HG03064 (cell line): ENCODE measurements around the gene MDFIC.

Source experiments
- ATAC-seq: cut with Tn5 transposase; IDR thresholded peaks from one replicate; pipeline ENCODE4 v1.9.1; 2021; ENCODE audit warnings: low read depth; ENCODE audit not compliant: unreplicated experiment

MDFIC gene

DNA sequence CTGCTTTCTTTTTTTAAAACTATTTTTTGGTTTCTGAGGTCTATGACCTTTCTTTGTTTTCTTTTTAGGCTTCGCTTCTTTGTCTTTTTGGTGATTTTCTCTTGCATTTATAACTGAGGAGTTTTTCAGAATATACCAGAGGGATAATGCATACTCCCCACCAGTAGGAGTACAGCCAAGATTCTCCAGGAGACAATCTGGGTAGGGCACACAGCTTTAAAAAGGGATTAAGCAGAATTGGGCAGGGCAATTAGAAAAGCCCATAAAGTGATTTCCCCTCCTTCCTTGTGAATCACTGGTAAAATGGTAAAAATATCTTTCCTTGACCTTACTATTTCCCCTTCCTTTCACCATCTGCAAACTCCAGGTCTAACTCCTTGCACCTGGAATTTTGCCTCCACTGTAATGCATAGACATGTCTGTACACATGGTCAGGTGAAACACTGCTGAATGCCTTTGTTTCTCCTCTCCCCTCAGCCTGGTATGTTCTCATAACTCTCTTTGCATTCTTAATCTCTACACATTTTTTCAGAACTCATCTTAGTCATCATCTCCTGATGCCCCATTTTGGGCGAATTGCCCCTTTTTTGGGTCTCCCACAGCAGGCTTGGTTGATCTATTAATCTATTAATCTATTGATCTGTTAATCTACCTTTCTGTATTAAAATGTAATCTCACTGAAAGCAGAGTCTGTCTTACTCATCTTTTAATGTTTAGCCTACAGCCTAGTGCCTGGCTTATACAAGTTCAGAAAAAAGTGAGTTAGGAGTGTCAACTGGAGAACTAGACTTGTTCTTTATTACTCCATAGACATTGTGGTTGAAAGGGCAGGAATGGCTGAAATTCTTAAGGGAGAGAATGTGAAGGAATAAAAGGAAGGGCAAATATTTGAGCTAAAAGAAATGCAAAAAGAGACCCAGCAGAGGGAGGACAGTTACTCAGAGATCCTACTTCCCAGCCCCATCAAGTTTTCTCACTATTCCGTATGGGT lies 64.6 kb downstream of the MDFIC start:
- no peak for ATAC-seq

DNA sequence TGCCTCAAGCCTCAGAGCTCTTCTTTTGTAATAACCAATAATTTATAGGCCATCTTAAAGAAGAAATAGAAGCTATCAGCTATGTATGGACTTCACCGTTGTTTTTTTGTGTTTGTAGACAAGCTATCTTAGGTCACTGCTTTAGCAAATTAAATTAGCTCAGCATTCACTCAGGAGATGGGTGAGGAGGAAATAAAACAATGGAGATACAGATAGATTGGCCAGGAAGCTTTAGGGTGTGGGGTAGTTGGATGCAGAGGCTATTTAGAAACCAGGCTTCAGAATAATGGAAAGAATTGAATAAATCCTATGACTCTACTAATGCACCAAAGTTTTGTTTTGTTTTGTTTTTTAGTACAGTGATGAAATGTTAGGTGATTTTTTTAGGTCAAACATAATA lies 66.1 kb downstream of the MDFIC start:
- ATAC-seq, result no peak

DNA sequence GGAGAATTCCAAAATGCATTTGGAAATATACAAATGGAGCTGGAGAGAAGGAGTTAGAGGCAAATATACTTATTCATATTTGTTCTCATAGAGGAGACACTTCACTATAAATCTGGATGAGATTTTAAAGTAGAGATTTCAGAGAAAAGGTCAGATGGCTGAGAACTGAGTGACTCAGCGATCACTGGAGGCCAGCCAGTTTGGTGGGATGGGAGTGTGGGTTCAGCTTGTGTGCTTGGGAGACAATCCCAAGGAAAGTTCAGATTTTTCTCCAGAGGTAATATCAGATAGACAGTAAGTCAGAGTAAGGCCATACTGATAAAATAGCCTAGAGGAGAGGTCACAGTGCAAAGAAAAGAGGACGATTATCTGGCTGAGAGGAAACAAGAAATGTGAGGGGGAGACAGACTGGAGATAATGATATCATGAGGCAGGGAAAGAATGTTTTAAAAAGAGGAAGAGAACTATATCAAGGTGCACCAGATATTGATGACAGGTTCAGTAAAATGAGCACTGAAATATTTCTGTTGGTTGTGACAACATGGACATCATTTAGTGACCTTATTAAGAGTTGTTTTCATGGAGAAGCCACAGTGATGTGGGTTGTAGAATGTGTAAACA lies 67.0 kb downstream of the MDFIC start:
- ATAC-seq, result no peak

DNA sequence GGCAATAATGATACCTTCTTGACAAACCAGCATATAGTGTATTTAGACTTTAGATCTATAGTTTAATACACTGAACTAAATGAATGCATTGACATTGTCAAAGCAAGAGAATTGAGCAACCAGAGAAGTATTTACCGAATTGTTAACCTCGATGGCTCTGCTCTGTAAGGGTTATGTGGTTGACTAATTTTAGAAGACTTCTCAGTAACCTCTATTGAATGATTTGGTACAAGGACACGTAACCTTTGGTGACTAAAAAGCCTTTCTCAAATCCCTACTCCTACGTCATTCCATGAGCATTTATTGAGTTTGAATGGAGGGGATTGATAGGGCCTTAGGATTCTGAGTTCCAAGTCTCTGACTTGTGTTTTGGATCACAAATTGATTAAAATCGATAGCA lies 67.6 kb downstream of the MDFIC start:
- no peak for ATAC-seq

DNA sequence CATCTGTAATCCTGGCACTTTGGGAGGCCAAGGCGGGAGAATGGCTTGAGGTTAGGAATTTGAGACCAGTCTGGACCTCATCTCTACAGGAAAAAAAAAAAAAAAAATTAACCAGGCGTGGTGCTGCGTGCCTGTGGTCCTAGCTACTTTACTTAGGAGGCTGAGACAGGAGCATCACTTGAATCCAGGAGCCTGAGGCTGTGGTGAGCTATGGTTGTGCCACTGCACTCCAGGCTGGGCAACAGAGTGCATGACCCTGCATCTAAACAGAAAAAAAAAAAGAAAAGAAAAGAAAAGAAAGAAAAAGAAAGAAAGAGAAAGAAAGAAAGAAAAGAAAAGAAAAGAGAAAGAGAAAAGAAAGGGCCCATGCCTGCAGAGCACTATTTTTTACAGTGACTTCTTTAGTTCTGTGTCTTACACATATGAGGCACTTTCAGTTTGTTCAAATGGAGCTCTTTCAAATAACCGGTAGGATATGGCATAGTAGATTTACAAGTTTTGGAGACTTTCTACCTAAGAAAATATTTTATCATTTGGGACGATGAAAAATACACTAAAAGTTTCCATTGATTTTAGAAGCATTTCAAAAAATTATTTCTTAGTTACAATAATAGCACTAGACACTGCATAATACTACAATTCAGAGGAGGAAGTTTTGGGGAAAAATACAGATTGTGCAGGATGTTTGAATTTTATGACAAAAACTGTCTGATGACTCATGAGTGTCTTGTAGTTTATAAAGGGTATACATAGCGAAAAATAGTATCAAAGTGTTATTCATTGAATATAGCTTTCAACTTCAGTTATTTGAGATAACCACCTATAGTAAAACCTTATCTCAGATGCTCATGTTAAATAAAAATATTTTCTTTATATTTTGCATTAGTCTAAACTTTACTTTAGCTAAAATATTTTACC lies 75.9 kb downstream of the MDFIC start:
- no peak for ATAC-seq

DNA sequence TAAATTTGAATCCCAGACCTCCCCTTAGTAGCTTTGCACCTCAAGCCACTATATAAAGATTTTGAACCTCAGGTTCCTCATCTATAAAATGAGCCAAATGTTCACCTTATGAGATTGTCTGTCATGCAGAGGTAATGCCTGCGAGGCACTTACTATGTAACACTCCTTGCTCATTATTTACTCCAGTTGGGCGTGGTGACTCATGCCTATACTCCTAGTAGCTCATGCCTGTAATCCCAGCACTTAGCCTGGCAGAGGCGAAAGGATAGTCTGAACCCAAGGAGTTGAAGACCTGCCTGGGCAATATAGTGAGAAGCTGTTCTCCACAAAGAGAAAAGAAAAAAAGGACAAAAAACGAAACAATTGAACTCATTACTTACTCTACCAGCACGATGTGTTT lies 82.2 kb downstream of the MDFIC start:
- ATAC-seq, result no peak

DNA sequence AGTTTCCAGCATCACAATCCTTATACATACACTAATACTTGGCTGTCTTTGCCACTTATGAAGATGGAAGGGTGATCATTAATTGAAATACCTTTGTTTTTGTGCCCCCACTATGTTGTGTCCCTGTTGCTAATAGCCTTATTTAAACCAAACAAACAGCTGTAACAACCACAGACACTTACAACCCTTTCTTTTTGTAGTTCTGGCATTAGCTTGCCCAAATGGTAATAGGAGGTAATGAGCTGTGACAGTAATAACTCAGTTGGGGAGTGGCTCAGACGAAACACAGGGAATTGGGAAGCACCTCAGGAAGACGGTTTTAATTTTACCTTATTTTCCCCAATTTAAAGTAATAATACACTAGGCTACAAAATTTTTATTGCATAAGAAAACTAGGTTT lies 83.4 kb downstream of the MDFIC start:
- ATAC-seq, result no peak

DNA sequence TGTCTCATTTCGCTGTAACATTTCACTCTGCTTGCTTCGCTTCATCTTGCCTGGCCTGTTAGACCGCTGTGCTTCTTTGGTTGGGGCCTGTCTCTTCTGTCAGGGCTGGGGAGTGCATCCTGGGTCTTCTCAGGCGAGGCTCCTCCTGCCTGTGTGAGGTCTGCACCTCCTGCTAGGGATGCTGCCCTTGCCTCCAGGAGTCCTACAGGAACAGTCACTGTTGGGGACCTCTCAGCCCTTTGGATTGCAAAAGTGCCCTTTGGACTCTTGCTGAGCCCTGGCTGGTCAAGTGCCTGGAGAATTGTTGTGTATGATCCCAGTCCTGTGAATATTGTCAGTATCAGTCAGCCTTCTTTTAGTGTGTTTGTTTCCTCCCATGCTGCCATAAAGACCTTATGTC lies 84.1 kb downstream of the MDFIC start:
- ATAC-seq, result no peak

DNA sequence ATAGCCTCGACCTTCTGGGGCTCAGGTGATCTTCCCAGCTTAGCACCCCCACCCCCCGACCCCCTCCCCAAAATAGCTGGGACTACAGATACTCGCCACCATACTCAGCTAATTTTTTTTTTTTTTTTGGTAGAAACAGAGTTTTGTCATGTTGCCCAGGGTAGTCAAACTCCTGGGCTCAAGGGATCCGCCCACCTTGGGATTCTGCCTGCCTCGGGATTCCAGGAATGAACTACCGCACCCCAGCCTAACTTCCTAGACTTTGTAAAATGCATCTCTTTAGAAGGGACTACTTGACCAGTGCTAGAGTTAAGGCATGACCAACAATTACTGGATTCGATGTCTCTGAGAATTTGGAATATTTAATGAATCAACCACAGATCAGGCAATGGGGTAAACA lies 85.9 kb downstream of the MDFIC start:
- no peak for ATAC-seq

DNA sequence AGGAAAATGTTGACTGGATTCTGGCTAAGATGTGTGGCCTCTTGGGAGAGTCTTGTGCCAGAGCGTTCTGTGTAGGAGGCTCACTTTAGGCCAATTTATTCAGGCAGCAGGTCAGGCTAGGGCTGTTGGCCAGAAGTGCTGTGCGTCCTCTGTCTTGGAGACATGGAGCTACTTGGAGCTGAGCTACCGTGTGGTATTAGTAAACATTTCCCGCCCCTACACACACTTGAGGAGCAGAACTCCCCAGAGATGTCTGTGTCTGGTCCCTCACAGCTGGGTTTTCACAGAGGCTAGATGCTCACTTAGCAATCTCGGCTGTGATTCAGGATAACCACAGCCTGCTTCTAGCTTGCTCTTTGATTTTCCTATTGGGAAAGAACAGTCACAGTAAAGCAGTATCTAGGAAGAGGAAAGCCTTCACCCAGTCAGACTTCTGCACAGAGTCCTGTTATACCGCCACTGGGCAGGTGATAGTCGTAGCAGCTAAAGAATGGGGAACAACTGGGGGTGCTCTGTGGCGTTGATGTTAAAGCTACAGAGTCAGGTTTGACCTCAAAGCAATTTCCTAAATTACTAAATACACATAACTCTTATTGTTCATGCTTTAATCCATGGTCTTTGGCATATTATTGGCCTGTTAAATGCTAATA lies 86.7 kb downstream of the MDFIC start:
- peak; percentile 49 for ATAC-seq

DNA sequence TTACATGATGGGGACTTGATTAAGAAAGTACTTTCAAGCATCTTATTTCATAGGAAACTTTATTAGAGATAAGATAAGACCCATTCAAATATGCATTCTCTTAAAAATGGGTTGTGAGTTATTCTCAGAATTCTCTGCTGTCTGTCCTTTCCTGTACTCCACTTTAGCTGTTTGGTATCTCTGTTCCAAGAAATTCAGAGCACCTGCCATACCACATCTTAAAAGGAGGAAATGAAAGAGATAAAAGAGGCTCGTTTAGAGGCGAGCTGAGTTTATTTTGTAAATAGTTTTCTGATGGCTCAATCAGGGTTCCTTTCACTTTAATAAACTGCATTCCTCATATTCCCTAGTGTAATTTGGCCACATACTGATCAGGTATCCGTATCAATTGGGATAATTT lies 87.2 kb downstream of the MDFIC start:
- ATAC-seq, result peak; percentile 81

DNA sequence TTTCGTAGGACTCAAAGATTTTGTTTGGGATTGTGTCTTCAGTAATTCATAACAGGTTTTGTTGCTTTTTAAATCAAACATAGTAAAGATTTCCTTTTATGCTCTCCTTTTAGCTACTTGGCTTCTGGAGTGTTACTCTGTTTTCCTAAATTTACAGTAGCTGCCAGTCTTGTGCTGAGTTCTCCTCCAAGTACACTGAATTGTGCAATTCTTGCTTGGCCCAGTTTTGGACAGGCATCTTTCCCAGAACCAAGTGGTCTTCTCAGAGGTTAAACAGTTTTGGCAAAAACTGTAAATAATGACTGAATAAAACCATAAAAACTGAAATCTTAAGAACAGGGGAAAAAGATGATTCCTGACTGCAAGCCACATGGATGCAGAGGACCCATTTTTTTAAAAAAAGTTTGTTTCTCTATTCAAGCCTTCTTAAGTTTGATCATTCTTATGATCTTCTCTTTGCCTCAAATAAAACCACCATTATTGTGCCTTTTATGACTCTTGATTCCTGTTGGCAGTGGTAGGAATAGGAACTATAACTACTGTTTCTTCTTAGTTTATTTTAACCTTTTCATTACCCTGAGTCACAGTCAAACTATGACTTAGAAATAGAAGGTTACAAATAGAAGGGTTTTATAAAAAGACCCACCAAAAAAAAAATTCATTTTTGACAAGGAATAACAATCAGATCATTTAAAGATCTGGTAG lies 88.0 kb downstream of the MDFIC start:
- no peak for ATAC-seq

DNA sequence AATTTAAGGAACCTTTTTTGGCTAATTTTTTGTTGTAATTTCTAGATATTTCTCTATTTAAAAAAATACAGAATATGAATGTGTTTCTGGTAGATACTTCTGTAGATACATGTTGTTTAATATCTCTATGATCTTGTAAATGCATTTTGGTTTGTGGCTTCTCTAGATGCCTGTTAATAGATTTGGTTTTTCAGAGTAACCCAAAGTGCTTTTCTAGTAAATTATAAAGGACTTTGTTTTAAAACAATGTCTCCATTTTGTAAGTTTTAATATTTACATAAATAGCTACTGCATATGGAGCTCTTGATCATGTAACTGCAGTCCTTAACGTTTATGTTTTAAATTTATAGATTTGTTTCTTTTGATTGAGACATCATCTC lies 88.5 kb downstream of the MDFIC start:
- ATAC-seq, result no peak

DNA sequence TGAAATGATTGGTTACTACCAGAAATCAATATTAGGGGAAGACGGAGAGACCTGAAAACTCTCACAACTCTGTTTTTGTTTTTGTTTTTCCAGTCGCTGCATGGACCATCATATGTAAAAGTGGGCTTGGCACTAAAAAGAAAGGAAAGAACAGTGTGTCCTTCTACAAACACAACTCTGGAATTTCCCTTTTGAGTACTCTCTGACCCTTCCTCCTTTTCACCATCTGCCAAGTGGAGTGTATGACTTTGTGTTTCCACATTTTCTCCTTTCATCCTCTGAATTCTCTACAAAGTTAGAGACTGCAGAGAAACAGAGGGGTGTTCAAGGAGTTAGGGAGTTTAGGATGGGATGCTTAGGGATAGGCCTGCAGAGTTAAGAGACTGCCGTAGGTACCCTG lies 92.0 kb downstream of the MDFIC start:
- ATAC-seq, result no peak

DNA sequence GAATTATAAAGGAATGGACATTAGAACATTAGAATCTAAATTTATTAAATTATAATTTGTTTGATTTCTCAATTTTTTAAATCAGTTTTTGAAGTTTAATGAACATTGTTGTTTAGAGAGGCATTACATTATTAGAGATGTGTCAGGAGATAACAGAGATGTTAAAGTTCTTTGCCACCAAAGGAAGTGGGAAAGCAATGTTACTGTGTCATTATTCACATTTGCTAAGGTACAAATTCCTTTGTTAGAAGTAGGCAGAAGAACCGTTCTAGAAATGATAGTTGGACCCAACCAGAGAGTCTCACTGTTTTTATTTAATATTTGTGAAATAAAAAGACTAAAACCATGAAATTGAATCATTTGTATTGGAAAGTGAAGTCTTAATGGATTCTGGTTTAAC lies 92.9 kb downstream of the MDFIC start:
- no peak for ATAC-seq

DNA sequence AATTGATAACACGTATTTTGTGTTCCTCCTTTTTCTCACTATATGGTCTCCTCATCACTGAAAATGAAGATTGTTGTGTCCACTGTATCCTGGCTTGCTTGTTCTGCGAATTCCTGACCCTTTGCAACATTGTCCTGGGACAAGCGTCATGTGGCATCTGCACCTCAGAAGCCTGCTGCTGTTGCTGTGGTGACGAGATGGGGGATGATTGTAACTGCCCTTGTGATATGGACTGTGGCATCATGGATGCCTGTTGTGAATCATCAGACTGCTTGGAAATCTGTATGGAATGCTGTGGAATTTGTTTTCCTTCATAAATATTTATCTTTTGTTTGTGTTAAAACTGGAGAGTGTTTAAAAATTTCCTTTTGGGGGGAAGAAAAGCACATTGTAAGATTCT lies 93.7 kb downstream of the MDFIC start:
- ATAC-seq, result no peak

DNA sequence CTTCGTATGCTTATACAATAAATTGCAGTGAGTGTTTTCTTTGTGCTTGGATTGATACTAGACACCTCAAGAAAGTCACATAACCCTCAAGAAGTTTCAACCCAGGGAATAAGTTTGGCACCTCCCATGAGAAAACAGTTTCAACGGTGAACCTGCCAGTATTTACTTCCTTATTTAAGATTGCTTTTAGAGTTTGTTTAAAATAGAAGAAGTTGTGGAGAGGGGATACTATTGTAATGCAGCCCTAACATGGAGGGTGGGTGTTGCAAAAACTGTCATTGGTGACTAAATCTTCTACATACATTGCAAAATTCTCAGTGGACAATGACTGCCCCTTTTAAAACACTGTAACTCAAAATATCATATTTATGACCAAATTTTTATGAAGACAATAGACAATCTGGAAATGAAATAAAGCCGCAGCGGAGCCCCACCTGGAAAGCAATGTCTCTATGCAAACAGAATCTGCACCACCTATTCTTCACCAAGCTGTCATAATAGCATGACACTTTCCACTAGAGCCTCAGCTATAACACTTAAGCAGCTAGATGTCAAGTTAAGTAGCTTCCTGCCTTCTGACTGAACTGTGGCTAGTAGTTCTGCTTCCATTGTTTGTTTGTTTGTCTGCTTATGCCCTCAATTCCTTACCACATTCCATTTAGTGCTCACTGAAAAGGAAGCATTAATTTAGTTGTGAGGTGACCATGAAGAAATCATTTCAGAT lies 98.2 kb downstream of the MDFIC start:
- ATAC-seq, result no peak

DNA sequence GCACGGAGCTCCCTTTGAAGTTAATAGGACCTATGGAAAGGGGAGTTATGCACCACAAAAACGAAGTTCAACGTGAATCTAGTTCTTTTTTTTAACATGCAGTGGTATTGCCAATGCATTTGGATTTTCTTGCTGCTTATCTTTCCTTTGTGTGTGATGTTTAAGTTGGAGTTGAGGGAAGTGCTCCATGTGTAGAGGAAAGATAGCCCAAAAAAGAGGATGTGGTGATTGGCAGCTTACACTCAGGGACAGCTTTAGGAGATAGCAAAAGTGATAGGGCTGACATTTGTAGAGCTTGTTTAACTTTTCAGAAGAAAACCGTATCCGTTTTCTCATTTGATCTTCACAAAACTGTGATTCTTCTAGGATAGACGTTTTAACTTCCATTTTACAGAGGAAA lies 101.3 kb downstream of the MDFIC start:
- ATAC-seq, result no peak

DNA sequence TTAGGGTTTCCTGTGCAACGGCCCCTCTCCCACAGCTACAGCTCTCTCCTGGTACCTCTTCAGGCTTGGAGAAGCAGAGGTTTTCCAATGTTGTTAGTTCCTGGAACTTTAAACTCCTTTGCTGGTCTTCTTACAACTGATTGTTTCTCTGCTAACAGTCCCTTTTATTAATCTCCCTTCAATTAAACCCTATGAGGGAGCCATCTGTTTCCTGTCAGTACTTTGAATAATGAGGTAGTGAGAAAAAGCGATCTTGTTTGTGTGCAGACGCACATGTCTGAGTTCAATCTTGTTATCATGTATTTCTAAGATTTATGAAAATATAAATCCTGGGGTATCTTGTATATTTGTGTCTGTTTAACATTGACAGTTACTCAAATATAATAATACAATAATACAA lies 102.4 kb downstream of the MDFIC start:
- no peak for ATAC-seq
